Gastroesophageal sphincter (tissue), 3 donors: ENCODE results near the gene MTX2.

ENCODE experiments used
- POLR2A ChIP-seq, 2 donors: fragments of 450-650 bp; IDR thresholded peaks; one replicate each; pipeline ENCODE4 v1.6.1; 2017; ENCODE audit warnings: antibody characterized with exemption in 2 of 2, mild to moderate bottlenecking in 2 of 2, moderate library complexity in 1 of 2
- TF ChIP-seq, protein P1 (sequence below), 4 experiments: fragments of 200-600 bp in 2 of 4; fragments of 450-650 bp in 2 of 4; sonication (generic) in 1 of 4; IDR thresholded peaks; one replicate each; pipeline ENCODE4 v1.5.1; 2017 to 2019; ENCODE audit warnings: antibody characterized with exemption in 4 of 4, mild to moderate bottlenecking in 2 of 4, moderate library complexity in 2 of 4

GRCh38 chr2:176270100-176270750 is 983 bp downstream of the MTX2 start:
- TF ChIP-seq, protein P1, sequence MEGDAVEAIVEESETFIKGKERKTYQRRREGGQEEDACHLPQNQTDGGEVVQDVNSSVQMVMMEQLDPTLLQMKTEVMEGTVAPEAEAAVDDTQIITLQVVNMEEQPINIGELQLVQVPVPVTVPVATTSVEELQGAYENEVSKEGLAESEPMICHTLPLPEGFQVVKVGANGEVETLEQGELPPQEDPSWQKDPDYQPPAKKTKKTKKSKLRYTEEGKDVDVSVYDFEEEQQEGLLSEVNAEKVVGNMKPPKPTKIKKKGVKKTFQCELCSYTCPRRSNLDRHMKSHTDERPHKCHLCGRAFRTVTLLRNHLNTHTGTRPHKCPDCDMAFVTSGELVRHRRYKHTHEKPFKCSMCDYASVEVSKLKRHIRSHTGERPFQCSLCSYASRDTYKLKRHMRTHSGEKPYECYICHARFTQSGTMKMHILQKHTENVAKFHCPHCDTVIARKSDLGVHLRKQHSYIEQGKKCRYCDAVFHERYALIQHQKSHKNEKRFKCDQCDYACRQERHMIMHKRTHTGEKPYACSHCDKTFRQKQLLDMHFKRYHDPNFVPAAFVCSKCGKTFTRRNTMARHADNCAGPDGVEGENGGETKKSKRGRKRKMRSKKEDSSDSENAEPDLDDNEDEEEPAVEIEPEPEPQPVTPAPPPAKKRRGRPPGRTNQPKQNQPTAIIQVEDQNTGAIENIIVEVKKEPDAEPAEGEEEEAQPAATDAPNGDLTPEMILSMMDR (IDR thresholded peaks at IDR 0.05): no peak
- TF ChIP-seq POLR2A (IDR thresholded peaks at IDR 0.05): no peak
